Mononuclear cell (primary cell): ENCODE measurements around the gene MRPL49. TPM values are rescaled to one million over a fixed set of nuclear protein-coding genes. Genes with fewer than 3 reads are reported as not detected.

Source experiments
- H3K27me3 ChIP-seq: 2 replicates; pipeline ENCODE4 v1.6.0; 2011; ENCODE audit warnings: low read length, control low read depth; ENCODE audit not compliant: insufficient read depth
- H3K4me1 ChIP-seq: 2 replicates; pipeline ENCODE4 v1.5.1; 2011; ENCODE audit warnings: mild to moderate bottlenecking, low read length, control low read depth; ENCODE audit not compliant: insufficient read depth
- H3K4me3 ChIP-seq: 2 replicates; pipeline ENCODE4 v1.5.1; 2011; ENCODE audit warnings: mild to moderate bottlenecking, low read length, moderate library complexity
- H3K9me3 ChIP-seq: 2 replicates; pipeline ENCODE4 v1.5.1; 2011; ENCODE audit warnings: low read depth, mild to moderate bottlenecking, control low read depth, low read length
- total RNA-seq: library from RNA; depleted of rRNA; stranded (reverse); fragments of >200 nt; gene quantifications from one replicate; pipeline ENCODE4 v1.2.3, GENCODE V29; 2012

The MRPL49 gene
- total RNA-seq, 1 donor, result 40.7 TPM

DNA sequence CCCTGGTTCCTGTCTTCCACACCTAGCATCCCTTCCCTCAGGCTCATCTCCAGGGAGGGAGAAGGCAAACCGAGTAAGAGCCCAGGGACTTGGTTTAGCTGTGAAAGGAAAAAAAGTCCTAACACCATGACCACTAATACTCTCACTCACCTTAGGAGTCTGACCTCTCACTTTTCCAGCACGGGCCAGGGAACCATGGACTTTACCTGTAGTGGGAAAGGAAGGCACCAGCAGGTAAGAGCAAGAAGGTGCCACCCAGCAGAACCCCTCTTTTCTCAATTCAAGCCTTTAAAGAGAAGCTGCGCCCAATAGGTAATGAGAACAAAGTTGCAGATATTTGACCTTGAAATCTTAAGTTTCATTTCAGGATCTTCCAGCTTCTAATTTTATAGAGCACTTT, 1.3 kb upstream of the MRPL49 start:
- Histone ChIP-seq H3K27me3 (no peaks in the 10 kb centered on the region), H3K4me3 (peak overlapping the region; percentile 83), H3K4me1 (peaks cover 51% of the 10 kb centered on the region), H3K9me3 (no peaks in the 10 kb centered on the region)

DNA sequence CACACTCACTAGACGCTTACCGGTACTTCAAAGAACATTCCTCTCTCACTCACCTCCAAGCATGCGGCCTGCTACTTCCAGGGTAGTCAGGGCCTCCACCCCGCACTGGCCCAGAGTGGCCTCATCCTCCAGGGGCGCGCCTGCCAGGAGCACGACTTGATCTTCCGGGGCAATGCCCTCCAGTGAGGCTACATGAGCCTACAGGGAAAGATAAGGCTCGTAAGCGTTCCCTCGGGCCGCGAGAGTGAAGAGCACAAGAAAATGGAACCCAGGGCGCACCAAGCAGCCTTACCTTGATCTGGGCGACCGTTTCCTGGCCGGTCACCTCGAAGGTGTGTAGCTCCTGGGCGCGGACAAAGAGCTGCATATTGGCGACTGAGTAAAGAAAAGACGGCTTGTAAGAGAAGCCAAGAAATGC, 665 bp upstream of the MRPL49 start:
- Histone ChIP-seq H3K9me3 (no peaks in the 10 kb centered on the region), H3K4me3 (peak overlapping the region; percentile 83), H3K4me1 (peaks cover 45% of the 10 kb centered on the region), H3K27me3 (no peaks in the 10 kb centered on the region)

DNA sequence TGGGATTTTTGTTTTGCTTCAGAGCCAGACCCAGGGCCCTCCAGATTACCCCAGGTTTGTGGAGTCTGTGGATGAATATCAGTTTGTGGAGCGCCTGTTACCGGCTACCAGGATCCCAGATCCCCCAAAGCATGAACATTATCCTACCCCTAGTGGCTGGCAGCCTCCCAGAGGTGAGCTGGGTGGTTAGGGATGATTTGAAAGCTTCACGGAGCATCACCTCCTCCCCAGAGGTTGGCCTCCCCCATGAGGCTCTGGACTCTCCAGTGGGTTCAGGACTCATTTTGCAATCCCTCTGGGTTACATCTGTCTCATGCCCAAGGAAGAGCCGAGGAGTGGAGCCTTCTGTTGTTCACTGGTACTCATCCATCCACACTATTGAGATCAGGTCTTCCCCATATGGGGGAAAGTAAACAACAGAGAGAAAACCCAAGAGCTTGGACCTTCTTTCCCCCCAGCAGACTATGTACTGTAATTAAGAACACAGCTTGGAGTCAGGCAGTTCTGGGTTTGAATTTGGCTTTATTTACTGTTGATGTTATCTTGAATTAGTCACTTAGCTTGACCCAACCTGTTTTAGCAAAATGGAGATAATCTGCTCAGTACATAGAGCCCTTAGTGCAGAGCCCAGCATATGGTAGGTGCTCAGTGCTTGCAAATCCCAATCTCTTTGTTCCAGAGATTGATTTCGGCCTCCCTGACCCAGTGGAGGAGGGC, 2.5 kb downstream of the MRPL49 start:
- H3K27me3 ChIP-seq, result no peaks in the 10 kb centered on the region
- H3K4me1 ChIP-seq, result peaks cover 29% of the 10 kb centered on the region
- no peak overlapping the region for H3K4me3 ChIP-seq
- H3K9me3 ChIP-seq, result no peaks in the 10 kb centered on the region

DNA sequence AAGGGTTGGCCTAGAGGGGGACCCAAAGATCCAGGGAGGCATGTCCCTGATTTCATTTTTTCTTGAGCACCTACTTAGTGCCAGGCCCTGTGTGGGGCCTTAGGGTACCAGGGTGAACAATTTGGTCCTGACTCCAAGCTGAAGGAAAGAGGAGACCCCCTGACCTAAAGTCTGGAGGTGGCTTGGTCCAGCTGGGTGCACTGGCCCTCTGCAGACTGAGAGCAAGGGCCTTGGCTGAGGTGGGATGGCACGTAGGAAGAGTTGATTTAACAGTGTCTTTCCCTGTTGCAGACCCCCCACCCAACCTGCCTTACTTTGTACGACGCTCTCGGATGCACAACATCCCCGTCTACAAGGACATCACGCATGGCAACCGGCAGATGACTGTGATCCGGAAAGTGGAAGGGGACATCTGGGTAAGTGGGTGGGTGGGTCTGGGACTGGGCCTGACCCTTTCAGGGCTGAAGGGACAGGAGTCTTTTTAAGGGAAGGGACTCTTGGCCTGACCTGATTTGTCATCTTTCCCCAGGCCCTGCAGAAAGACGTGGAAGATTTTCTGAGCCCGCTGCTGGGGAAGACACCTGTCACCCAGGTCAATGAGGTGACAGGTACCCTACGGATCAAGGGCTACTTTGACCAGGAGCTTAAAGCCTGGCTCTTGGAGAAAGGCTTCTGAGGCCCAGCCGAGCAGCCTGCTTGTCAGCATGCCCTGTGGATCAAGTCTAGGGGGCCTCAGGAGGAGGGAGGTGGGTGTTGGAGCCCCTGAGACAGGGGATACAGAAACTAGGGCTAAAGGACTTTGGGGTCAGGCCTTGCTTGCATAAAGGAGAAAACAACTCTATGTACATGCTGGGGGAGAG, 3.3 kb downstream of the MRPL49 start:
- Histone ChIP-seq H3K9me3 (no peaks in the 10 kb centered on the region), H3K4me3 (no peak overlapping the region), H3K27me3 (no peaks in the 10 kb centered on the region), H3K4me1 (peaks cover 28% of the 10 kb centered on the region)

DNA sequence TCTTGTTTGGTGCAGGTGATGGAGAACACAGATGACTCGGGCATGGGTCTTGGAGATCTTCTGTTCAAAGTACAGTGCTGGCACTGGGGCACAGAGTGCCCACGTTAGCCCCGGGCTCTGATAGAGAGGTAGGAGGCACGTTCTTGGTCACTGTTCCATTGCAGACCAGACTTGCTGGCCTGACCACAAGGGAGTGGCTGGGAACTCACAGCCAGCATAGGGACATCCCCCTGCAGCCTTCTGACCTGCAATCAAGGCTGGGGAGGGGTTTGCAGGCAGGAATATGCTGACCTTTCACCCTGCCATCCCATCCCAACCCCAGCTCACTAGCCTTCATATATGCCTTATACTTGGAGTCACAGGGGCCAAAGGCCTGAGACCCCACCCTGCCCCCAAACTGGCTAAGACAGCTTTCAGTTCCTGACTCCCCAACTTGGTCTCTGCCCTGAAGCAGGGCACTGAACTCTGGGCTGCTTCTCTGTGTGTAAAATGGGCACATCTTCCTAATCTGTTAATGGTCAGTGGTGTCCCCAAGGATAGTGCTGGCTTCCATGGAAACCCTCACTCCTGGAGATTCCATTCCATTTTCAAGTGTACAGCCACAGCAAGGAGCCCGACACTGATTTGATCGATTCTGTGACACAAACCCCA, 4.6 kb downstream of the MRPL49 start:
- no peak overlapping the region for H3K4me3 ChIP-seq
- peaks cover 26% of the 10 kb centered on the region for H3K4me1 ChIP-seq
- no peaks in the 10 kb centered on the region for H3K9me3 ChIP-seq
- H3K27me3 ChIP-seq, result no peaks in the 10 kb centered on the region

DNA sequence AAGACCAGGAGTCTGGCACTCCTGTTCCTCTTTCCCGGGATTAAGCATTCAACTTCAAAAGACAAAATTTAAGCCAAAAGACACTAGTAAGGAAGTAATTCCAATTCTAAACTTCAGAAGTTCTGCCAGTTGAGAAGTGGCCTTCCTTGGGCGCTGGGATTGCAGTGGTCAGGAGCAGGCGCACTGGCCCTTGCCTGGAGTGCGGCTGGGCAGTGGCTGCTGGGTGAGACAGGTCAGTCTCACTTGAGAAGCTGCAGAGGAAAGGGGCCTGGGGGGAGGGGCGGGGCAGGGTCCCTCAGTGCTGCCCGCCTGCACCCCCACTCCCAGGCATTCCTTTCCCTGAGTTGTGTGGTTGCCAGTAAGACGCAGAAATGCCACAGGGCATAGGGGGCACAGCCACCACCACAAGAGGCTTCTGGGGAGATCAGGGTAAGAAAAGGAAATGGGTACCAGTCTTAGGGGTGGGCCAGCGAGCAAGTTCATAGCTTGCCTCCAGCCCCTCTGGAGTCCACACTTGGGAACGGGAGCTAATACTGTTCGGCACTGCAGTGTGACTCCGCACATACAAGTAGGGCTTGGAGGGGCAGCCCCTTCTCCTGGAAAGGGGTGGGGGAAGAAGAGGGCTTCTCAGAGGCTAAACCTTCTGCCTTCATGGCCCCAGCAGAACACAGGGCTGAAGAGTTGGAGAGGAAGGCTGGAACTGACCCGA, 5.5 kb downstream of the MRPL49 start:
- Histone ChIP-seq H3K4me3 (no peak overlapping the region), H3K4me1 (peaks cover 33% of the 10 kb centered on the region), H3K9me3 (no peaks in the 10 kb centered on the region), H3K27me3 (no peaks in the 10 kb centered on the region)

DNA sequence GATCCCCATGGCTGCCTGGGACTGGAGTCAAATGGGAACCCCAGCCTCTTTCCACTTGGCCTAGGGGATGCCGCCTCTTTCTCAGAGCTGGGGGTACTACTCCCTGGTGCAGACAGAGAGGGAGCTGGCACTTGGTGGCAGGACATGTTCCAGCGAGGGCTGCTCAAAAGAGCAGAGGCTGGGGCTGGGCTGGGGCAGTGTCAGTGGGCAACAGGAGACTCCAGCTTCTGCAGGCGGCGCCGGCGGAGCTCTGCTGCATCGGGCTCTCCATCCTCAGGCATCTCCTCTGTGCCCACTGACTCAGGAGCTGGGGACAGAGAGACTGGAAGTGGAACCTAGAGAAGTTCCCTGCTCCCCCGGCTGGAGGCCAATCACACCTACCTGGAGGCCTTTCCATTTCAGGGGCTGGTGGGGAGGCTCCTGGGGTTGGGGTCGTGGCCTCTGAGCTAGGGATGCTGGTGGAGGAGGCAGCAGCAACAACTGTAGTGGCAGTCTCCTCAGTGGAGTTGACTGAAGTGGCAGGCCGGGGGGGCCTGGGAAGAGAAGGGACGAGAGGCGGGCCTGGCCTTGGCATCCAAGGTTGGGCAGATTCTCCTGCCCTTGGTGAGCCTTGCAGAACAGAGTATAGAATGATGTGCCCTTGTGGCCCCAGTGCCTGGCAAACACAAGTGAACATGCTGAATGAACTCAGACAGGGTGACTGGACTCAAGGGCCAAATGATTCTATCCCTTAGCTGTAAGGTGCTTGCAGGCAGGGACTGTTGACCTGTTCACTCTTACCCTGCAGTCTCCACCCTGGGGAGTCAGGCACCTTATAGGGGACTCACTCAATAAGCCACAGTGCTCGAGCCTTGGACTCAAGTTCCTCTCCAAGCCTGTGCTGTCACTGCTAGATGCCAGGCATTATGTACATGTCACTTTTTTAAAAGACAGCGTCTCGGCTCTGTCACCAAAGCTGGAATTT, 6.3 kb downstream of the MRPL49 start:
- peaks cover 33% of the 10 kb centered on the region for H3K4me1 ChIP-seq
- H3K4me3 ChIP-seq, result no peak overlapping the region
- H3K27me3 ChIP-seq, result no peaks in the 10 kb centered on the region
- H3K9me3 ChIP-seq, result no peaks in the 10 kb centered on the region

DNA sequence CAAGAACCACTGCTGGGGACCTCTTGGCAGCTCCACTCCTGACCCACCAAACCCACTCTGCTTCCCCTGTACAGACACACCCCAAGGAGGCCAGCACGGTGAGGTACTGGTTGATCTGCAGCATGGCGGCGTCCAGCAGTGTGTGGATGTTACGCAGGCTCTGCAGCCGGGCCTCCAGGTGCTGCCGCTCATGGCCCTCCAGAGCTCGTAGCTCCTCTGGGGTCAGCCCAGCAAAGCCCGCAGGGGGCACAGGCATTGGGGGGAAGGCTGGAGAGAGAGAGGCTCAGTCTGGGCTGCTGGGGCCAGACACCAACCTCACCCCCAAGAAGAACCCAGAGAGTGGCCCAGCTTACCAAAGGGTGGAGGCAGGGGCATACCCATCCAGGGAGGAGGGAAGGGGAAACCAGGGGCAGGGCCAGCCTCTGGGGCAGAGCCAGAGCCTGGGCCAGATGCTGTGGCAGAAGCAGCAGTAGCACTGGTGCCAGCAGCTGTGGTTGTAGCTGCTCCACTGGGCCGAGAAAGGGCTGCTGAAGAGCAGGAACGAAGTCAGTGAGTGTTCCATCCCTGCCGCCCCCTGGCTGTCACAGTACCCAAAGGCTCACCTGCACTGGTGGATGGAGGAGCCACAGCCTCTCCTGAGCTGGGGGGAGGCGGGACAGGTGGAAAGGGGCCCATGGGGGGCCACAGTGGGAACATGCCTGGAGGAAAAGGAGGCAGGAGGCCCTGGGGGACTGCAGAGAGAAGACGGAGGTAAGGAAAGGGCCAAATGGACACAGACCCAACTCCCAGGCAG, 7.7 kb downstream of the MRPL49 start:
- Histone ChIP-seq H3K4me3 (no peak overlapping the region), H3K27me3 (no peaks in the 10 kb centered on the region), H3K9me3 (no peaks in the 10 kb centered on the region), H3K4me1 (peaks cover 32% of the 10 kb centered on the region)

DNA sequence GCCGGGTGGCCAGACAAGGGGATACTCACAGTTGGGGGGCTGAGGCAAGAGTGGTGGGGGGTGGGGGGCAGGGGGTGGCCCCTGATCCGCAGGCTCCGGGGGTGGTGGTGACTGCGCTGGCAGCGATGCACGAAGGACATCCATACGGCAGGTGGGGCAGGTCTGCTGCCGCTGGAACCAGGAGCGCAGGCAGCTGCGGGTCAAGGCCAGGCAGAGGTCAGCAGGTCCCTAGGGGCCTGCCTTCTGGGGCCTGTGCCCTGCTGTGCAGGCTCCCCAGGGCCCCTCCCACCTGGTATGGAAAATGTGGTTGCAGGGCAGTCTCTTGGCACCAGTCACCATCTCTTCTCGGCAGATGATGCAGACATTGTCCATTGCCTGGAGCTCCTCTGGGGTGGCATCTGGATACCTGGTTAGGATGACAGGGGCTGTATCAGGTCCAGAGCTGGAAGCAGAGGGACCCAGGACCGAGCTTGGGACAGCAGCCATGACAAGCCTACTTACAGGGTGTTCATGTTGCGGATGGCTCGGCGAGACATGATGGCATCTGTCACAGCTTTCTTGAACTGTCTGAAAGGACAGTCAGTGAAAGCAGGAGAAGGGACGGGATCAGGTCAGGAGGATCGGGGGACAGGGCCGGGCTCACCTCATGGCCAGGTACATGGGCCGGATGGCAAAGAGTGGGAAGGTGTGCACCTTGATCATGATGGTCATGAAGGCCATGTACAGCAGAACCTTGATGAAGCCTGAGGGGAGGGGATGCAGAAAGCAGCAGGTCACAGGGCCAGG, 8.7 kb downstream of the MRPL49 start:
- Histone ChIP-seq H3K4me3 (no peak overlapping the region), H3K9me3 (no peaks in the 10 kb centered on the region), H3K4me1 (peaks cover 41% of the 10 kb centered on the region), H3K27me3 (no peaks in the 10 kb centered on the region)

DNA sequence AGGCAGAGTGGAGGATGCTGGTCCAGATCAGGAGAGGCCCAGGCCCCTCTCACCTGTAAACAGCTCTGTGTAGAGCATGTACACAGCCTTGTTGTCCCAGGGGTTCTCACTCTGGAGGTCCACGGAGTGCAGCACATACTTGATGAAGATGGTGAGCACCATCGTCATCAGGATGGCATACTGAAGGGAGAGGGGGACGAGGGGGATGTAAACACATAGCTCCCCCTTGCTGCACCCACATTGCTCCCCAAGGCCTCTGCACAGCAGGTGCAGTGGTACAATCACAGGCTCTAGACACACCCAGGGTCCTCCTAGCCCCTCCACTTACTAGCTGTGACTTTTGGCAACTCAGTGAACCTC, 9.3 kb downstream of the MRPL49 start:
- Histone ChIP-seq H3K9me3 (no peaks in the 10 kb centered on the region), H3K4me3 (no peak overlapping the region), H3K4me1 (peaks cover 44% of the 10 kb centered on the region), H3K27me3 (no peaks in the 10 kb centered on the region)

DNA sequence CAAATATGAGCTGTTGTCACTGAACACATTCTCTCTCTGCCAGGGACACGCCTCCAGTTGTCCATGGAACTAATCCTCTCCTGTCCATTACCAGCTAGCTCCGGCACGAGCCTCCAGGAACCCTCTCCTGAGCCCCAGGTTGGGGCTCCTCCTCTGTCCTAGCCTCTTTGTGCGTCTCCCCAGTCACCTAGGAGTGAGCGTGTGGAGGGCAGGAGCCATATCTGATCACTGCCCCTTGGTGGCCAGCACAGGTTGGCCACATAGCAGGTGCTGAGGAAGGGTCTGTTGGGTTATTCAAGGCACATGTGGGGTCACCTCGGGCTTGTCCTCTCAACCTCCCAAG, 9.7 kb downstream of the MRPL49 start:
- Histone ChIP-seq H3K4me3 (no peak overlapping the region), H3K9me3 (no peaks in the 10 kb centered on the region), H3K4me1 (peaks cover 44% of the 10 kb centered on the region), H3K27me3 (no peaks in the 10 kb centered on the region)

DNA sequence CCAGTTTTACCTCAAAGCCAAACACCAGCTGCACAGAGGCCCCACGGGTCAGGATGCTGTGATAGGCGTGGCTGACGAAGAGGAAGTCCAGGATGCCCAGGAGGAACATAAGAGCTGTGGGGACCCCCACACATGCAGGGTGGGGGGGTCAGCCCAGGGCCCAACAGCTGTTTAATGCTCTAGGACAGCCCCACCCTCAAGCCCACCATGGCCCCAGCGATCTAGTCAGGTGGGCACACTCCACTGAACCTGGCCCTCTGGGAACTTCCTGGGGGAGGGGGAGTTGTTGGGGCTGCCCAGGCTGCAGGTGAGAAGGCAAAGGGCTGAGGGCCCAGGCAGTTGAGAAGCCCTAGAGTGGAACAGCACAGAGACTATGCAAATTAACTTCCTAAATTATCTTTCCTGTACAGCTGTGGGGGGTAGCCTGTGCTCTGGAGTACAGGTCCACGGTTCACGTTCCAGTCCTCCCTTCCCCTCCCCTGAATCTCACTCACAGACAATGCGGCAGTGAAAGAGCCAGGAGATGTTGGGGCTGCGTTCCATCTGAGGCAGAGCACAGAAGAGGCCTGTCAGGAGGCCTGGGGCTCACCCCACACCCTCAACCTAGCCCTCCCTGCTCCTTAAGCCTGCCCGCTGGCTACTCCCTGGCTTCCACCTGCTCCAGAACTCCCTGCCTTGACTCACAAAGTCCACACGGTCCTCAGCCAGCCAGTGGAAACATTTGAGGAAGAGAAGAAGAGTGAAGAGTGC, 10.3 kb downstream of the MRPL49 start:
- H3K9me3 ChIP-seq, result no peaks in the 10 kb centered on the region
- peak overlapping the region; percentile 71 for H3K4me3 ChIP-seq
- H3K27me3 ChIP-seq, result no peaks in the 10 kb centered on the region
- peaks cover 47% of the 10 kb centered on the region for H3K4me1 ChIP-seq
